ENCODE data around the gene FAM161B. TPM values are rescaled to one million over a fixed set of nuclear protein-coding genes. Genes with fewer than 3 reads are reported as not detected.

FAM161B gene
- total and polyA plus RNA-seq, 2 of the 13 experiments (the other 11 are each of a cell fraction or from before 2014, with no cell fraction given) = 1.6 to 2.0 TPM

GRCh38 chr14:73996731-73997107, 46.8 kb upstream of the FAM161B start (continued):
- TF ChIP-seq HMGXB3 (CRISPR knock-in tag; IDR thresholded peaks at IDR 0.05; ENCODE audit: borderline replicate concordance) = no peak
- TF ChIP-seq PHF21A (CRISPR knock-in tag; IDR thresholded peaks at IDR 0.05) = peak; percentile 60; the same call in 1 of the 2 replicates
- TF ChIP-seq HMGA1 (CRISPR knock-in tag; conservative IDR thresholded peaks at IDR 0.05) = no peak
- no peak for TF ChIP-seq BHLHE40 (IDR thresholded peaks at IDR 0.05; ENCODE audit: low read length)
- no peak for TF ChIP-seq SMARCE1 (IDR thresholded peaks at IDR 0.05; ENCODE audit: borderline replicate concordance)
- no peak for TF ChIP-seq ELF1 (CRISPR knock-in tag; IDR thresholded peaks at IDR 0.05)
- no peak for TF ChIP-seq SRSF9 (IDR thresholded peaks at IDR 0.05; ENCODE audit: borderline replicate concordance, insufficient read depth, low read depth, low read length, poor library complexity, severe bottlenecking)
- TF ChIP-seq SP4 (CRISPR knock-in tag; IDR thresholded peaks at IDR 0.05) = 0 out of 2 replicates have a peak, but pooled peaks have one; percentile 13
- no peak for TF ChIP-seq AFF4 (CRISPR knock-in tag; IDR thresholded peaks at IDR 0.05)
- no peak for TF ChIP-seq DR1 (CRISPR knock-in tag; IDR thresholded peaks at IDR 0.05)
- TF ChIP-seq MAX (IDR thresholded peaks at IDR 0.05) = 0 out of 2 replicates have a peak, but pooled peaks have one; percentile 27
- TF ChIP-seq ZNF207 (IDR thresholded peaks at IDR 0.05; ENCODE audit: borderline replicate concordance) = no peak
- no peak for TF ChIP-seq ZNF138 (CRISPR knock-in tag; IDR thresholded peaks at IDR 0.05; ENCODE audit: low read depth)
- TF ChIP-seq CEBPZ (IDR thresholded peaks at IDR 0.05; ENCODE audit: low read length) = no peak
- TF ChIP-seq FOXM1 (CRISPR knock-in tag; IDR thresholded peaks at IDR 0.05) = no peak
- TF ChIP-seq ZNF629 (CRISPR knock-in tag; conservative IDR thresholded peaks at IDR 0.05) = no peak
- no peak for TF ChIP-seq ZNF280B (CRISPR knock-in tag; IDR thresholded peaks at IDR 0.05; ENCODE audit: borderline replicate concordance)

Data from HepG2 (cell line).